PC-9 (cell line): Measurements from ENCODE around the gene LRRC27. TPM values are rescaled to one million over a fixed set of nuclear protein-coding genes. Genes with fewer than 3 reads are reported as not detected.

Experiments
- BruUV-seq: library from RNA; stranded (reverse); fragments of 400-500 nt; replicated peaks from 2 replicates; lab custom pipeline; 2021; lab: Mats Ljungman, UMichigan
- CTCF ChIA-PET: fragments of 300-600 bp; sonication (Branson Sonifier 250); formaldehyde crosslinking; loops from one replicate; lab custom pipeline; 2022; ENCODE audit warnings: antibody characterized with exemption; lab: Charles Lee
- POLR2A ChIA-PET: fragments of 300-600 bp; sonication (Branson Sonifier 250); formaldehyde crosslinking; loops from one replicate; lab custom pipeline; 2022; ENCODE audit warnings: antibody characterized with exemption; ENCODE audit not compliant: unreplicated experiment; lab: Charles Lee
- DNase-seq, 2 experiments: peaks; one replicate each; pipeline versions ENCODE4 v3.0.0 to v3.0.0-alpha.2; 2015 to 2022; ENCODE audit warnings: mixed read lengths in 1 of 2
- H2AFZ ChIP-seq: fragments of 200-600 bp; sonication (generic); 2 replicates; pipeline ENCODE4 v1.8.1; 2017; ENCODE audit warnings: antibody characterized with exemption
- H3F3A ChIP-seq: fragments of 200-600 bp; sonication (generic); 2 replicates; pipeline ENCODE4 v1.8.1; 2017; ENCODE audit warnings: antibody characterized with exemption, mild to moderate bottlenecking, low read depth; ENCODE audit not compliant: insufficient read depth
- H3K27ac ChIP-seq: fragments of 200-600 bp; sonication (generic); 2 replicates; pipeline ENCODE4 v1.6.1; 2016; ENCODE audit warnings: mixed run types
- H3K27me3 ChIP-seq: fragments of 200-600 bp; sonication (generic); 2 replicates; pipeline ENCODE4 v1.6.1; 2016; ENCODE audit warnings: low read depth, mixed run types; ENCODE audit not compliant: insufficient read depth
- H3K36me3 ChIP-seq: fragments of 200-600 bp; sonication (generic); 2 replicates; pipeline ENCODE4 v1.6.1; 2016; ENCODE audit warnings: low read depth, mixed run types
- H3K4me1 ChIP-seq: fragments of 200-600 bp; sonication (generic); replicated peaks from 2 replicates; pipeline ENCODE4 v1.6.1; 2016; ENCODE audit warnings: mixed run types; ENCODE audit not compliant: insufficient read depth
- H3K4me2 ChIP-seq: fragments of 200-600 bp; sonication (generic); 2 replicates; pipeline ENCODE4 v1.6.1; 2017; ENCODE audit warnings: mixed run types
- H3K4me3 ChIP-seq: fragments of 200-600 bp; sonication (generic); 2 replicates; pipeline ENCODE4 v1.6.1; 2016; ENCODE audit warnings: mixed run types
- H3K79me2 ChIP-seq: fragments of 200-600 bp; sonication (generic); 2 replicates; pipeline ENCODE4 v1.6.1; 2017; ENCODE audit warnings: low read depth, mixed run types
- H3K9me2 ChIP-seq: fragments of 200-600 bp; sonication (generic); 2 replicates; pipeline ENCODE4 v1.8.1; 2017; ENCODE audit warnings: mild to moderate bottlenecking; ENCODE audit not compliant: insufficient read depth
- H3K9me3 ChIP-seq: fragments of 200-600 bp; sonication (generic); 2 replicates; pipeline ENCODE4 v1.8.1; 2016; ENCODE audit warnings: low read depth; ENCODE audit not compliant: insufficient read depth
- H4K20me1 ChIP-seq: fragments of 200-600 bp; sonication (generic); 2 replicates; pipeline ENCODE4 v1.8.1; 2017; ENCODE audit not compliant: insufficient read depth
- CTCF ChIP-seq: fragments of 200-600 bp; sonication (generic); conservative IDR thresholded peaks from 2 replicates; pipeline ENCODE4 v1.6.1; 2017; ENCODE audit warnings: mixed run types, antibody characterized with exemption, mild to moderate bottlenecking, moderate library complexity
- EZH2 ChIP-seq: fragments of 200-600 bp; sonication (generic); IDR thresholded peaks from 2 replicates; pipeline ENCODE4 v1.8.0; 2017; ENCODE audit warnings: antibody characterized with exemption, low read depth
- intact Hi-C: fragments of 100-400 bp; cut with micrococcal nuclease; formaldehyde crosslinking; loops from one replicate; pipeline ENCODE4 v1.10.0; 2022; ENCODE audit not compliant: unreplicated experiment
- total RNA-seq: library from RNA; stranded (reverse); gene quantifications from 2 replicates; pipeline ENCODE4 v1.2.3, GENCODE V29; 2021

The LRRC27 gene
- total RNA-seq, 1 experiment from 2014 or later, result 10.0 TPM

GRCh38 chr10:132296666-132297443 lies 35.1 kb upstream of the LRRC27 start:
- no TSS peak for BruUV-seq
- TF ChIP-seq CTCF (no peak), EZH2 (no peak)
- no peaks in the 10 kb centered on the region for H3K9me3 ChIP-seq

GRCh38 chr10:132297526-132297925 lies 34.5 kb upstream of the LRRC27 start:
- no peaks in the 10 kb centered on the region for H3K36me3 ChIP-seq
- H3K27ac ChIP-seq, result no peak overlapping the region
- no peaks in the 10 kb centered on the region for H3F3A ChIP-seq
- H3K9me2 ChIP-seq, result no peaks in the 10 kb centered on the region
- no peaks in the 10 kb centered on the region for H3K79me2 ChIP-seq
- CTCF ChIA-PET, result no interaction called here
- POLR2A ChIA-PET, result no interaction called here
- DNase-seq, result no peak
- TF ChIP-seq CTCF (no peak), EZH2 (no peak)
- H3K4me2 ChIP-seq, result no peak overlapping the region
- no peaks in the 10 kb centered on the region for H3K27me3 ChIP-seq
- H3K4me3 ChIP-seq, result no peak overlapping the region
- no peak overlapping the region for H2AFZ ChIP-seq
- intact Hi-C loops, result no loop called here
- H4K20me1 ChIP-seq, result no peaks in the 10 kb centered on the region
- no TSS peak for BruUV-seq
- H3K4me1 ChIP-seq, result no peaks in the 10 kb centered on the region
- H3K9me3 ChIP-seq, result no peaks in the 10 kb centered on the region

More at GRCh38 chr10:132296666-132297443, 35.1 kb upstream of the LRRC27 start:
- H3K4me3 ChIP-seq, result no peak overlapping the region
- H3F3A ChIP-seq, result no peaks in the 10 kb centered on the region
- H3K9me2 ChIP-seq, result no peaks in the 10 kb centered on the region
- no peak overlapping the region for H3K4me2 ChIP-seq
- H4K20me1 ChIP-seq, result no peaks in the 10 kb centered on the region
- H2AFZ ChIP-seq, result no peak overlapping the region
- POLR2A ChIA-PET, result no interaction called here
- no peak for DNase-seq
- no peaks in the 10 kb centered on the region for H3K36me3 ChIP-seq
- intact Hi-C loops, result no loop called here
- no peaks in the 10 kb centered on the region for H3K79me2 ChIP-seq
- H3K27me3 ChIP-seq, result no peaks in the 10 kb centered on the region
- H3K4me1 ChIP-seq, result no peaks in the 10 kb centered on the region
- H3K27ac ChIP-seq, result no peak overlapping the region
- CTCF ChIA-PET, result no interaction called here

GRCh38 chr10:132298038-132298881 lies 33.7 kb upstream of the LRRC27 start:
- ChIA-PET CTCF (no interaction called here), POLR2A (interaction anchor here (0.6 kb wide), 1 partner anchor 475 kb away, joined by 8 read pairs; no protein-coding TSS in a partner anchor)
- no peaks in the 10 kb centered on the region for H3K79me2 ChIP-seq
- no TSS peak for BruUV-seq
- H3K27ac ChIP-seq, result no peak overlapping the region
- TF ChIP-seq EZH2 (no peak), CTCF (no peak)
- intact Hi-C loops, result no loop called here
- no peak overlapping the region for H3K4me3 ChIP-seq
- no peaks in the 10 kb centered on the region for H4K20me1 ChIP-seq
- no peaks in the 10 kb centered on the region for H3K27me3 ChIP-seq
- H3K36me3 ChIP-seq, result no peaks in the 10 kb centered on the region
- H3K4me1 ChIP-seq, result no peaks in the 10 kb centered on the region
- H2AFZ ChIP-seq, result no peak overlapping the region
- H3K9me2 ChIP-seq, result no peaks in the 10 kb centered on the region
- no peak overlapping the region for H3K4me2 ChIP-seq
- no peaks in the 10 kb centered on the region for H3K9me3 ChIP-seq
- H3F3A ChIP-seq, result no peaks in the 10 kb centered on the region
- no peak for DNase-seq
